Middle frontal gyrus (tissue), 1 donor: ENCODE data around the gene CDH5.
"Not testable (repeated sequence)": the region's sequence is repeated elsewhere in the genome, so short reads cannot be mapped to it uniquely, and the experiment has no call there.

ENCODE experiments used
- DNase-seq: peaks from one replicate; pipeline ENCODE4 v3.0.0-alpha.2; 2015; ENCODE audit warnings: low spot score; ENCODE audit errors: extremely low spot score

The CDH5 gene

GRCh38 chr16:66366433-66367299 is at the start of gene CDH5:
Gene CDH5, plus strand, starts transcription at chr16:66366691. Its CDS starts 12,647 bp downstream, at chr16:66379338.
- DNase-seq: no peak

DNA sequence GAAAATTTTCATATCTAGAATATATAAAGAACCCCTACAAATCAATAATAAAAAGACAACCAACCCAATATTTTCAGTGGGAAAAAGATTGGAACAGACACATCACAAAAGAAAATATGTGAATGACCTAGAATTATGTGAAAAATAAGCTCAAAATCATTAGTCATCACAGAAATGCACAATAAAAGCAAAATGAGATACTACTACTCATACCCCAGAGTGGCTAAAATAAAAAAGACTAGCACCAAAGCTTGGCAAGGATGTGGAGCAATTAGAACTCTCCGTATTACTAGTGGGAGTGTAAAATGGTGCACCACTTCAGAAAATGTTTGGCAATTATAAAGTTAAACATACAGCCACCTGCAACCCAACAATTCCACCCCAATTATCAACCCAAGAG is 48.0 kb upstream of the CDH5 start:
- DNase-seq: no peak

DNA sequence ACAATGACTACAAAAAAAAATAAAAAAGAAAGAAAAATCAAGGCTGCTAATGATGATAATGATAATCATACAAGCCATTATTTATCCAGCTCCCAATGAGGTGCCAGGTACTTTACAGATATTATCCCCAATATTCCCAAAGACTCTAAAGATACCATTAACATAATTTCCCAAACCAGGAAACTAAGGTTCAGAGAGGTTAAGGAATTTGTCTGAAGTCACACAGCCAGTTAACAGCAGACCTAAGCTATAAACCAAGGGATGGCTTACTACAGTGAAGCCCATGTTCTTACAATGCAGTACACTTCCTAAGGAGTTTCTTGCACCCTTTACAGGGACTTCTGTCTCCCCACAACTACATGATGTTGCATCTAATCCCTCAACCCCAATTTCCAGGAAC is 45.7 kb upstream of the CDH5 start:
- DNase-seq: no peak

- no peak for DNase-seq
Observed at GRCh38 chr16:66322174-66322573, 44.3 kb upstream of the CDH5 start.

GRCh38 chr16:66324815-66325515 is 41.5 kb upstream of the CDH5 start:
- peak; percentile 16 for DNase-seq

DNA sequence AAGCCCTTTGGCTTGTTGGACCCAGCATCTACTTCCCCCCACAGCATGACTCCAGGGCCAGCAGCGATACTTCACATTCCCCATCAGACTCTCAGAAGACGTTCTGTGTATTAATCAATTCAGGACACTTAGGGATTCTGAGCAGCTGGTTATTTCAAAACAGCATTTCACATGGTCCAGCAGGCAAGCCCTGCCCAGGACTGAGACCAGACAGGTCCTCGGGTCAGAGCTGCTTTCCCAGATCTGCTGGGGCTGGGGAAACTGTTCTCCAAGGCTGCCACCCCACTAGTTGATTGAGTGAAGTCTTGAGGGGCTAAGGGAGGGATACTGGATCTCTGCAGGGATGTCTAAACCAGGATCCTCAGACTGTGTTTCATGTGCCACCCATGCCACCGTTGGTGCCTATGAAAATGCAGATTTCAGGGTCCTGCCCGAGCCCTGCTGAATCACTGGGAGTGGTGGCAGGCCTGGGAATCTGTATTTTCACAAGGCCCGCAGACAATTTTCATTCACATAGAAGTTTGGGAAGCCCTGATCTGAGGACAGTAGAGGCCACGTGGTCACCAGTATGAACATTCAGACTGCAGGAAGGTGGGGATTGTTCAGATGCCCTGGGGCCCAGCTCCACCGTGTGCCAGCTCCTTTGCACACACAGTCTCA is 40.6 kb upstream of the CDH5 start:
- no peak for DNase-seq

GRCh38 chr16:66326991-66327513 is 39.4 kb upstream of the CDH5 start:
- no peak for DNase-seq

- no peak for DNase-seq
Observed at GRCh38 chr16:66328282-66328681, 38.2 kb upstream of the CDH5 start.

- not testable (repeated sequence) for DNase-seq
Observed at GRCh38 chr16:66331464-66331863, 35.0 kb upstream of the CDH5 start.

- no peak for DNase-seq
Observed at GRCh38 chr16:66332634-66333610, 33.6 kb upstream of the CDH5 start.

- DNase-seq: no peak
Observed at GRCh38 chr16:66334853-66335574, 31.5 kb upstream of the CDH5 start.

GRCh38 chr16:66335704-66336329 is 30.7 kb upstream of the CDH5 start:
- peak; percentile 44 for DNase-seq

DNA sequence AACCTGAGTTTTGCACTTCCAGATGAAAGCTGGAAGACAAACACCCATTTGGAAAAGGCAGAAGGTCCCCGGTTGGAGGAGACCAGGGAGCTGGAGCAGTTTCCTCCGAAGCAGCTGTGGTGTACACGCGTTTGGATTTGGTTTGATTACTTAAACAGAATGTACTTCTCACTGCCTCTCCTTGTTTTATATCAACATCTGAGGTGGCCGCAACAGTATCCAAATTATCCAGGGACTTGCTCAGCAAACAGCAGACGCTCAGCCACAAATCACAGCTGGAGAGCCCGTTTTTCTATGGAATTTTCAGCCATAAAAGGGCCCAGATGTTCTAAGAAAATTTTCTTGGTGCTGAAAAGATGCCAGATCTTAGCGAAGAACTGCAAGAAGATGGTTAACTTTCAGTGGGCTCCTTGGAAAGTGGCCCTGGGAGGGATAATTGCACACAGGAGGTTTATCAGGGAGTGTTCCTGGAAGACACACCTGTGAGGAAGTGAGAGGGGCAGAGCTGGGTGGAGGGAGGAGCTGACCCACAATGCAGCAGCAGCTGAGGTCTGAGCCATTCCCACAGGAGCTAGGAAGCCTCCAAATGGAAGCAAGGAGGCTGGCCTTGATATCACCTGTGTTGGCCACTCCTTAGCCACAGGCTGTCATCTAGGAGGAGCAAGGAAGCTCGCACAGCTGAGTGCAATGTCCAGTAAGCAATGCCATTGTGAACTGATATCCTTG is 28.9 kb upstream of the CDH5 start:
- DNase-seq: no peak

DNA sequence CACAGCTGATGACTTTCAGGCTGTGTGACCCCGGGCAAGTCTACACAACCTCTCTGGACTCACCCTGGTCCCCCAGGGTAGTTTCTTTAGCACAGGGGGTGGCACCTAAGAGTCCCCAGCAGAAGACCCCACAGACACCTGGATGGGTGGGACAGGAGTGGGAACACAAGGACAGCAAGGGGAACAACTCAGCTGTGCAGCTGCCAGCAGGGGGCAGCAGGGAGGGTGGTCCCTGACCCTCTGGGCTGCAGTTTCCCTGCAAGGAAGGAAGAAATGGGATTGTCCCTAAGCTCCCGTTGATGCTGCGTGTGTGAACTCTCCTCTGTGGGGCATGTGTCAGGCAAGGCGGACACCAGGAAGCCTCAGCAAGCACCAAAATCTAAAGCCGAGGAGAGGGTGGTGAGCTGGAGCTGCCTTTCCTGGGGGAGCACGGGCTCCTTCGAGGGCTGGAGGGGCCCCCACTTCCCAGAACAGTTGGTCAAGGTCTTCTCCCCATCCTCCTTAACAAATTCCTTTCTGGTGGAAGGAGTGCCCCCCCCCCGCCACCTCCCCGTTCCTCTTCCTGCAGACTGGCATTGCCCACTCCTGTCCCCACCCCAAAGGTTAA is 24.1 kb upstream of the CDH5 start:
- no peak for DNase-seq

DNA sequence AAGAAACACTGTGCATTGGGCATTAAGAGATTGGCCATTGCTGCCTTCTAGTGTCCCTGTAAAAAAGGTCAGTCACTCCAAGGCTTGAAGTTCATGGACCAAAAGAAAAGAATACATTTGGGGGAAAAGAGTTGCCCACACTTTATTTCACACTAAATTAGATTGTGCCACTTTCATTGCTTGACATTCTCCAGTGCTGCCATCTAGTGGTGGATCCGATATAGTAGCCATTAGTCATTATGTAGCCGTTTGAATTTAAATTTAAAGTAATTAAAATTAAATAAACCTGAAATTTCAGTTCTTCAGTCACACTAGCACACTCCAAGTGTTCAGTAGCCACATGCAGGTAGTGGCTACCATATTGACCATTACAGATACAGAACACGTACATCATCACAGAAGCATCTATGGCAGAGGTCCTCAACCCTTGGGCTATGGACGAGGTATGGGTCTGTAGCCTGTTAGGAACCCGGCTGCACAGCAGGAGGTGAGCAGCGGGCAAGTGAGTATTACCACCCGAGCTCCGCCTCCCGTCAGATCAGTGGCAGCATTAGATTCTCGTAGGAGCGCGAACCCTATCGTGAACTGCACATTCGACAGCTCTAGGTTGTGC is 21.9 kb upstream of the CDH5 start:
- DNase-seq: no peak

DNA sequence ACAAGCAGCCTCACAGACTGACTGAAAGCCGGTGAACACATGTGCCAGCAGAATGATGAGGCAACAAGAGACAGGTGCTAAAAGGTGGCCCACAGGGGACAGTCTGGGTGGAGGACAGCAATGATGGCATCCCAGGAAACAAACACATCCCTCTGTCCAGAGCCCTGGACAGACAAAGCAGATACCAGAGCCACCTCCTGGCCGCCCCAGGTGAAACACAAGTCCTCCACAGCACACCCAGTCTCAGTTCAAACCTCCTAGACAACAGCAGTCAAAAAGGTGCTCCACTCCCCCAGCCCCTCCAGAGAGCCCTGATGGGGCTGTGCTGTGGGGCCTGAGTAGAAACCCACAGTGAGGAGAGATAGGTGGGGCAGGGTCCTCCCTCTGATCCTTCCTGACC is 20.3 kb upstream of the CDH5 start:
- DNase-seq: no peak

GRCh38 chr16:66352304-66352703 is 14.2 kb upstream of the CDH5 start:
- no peak for DNase-seq

DNA sequence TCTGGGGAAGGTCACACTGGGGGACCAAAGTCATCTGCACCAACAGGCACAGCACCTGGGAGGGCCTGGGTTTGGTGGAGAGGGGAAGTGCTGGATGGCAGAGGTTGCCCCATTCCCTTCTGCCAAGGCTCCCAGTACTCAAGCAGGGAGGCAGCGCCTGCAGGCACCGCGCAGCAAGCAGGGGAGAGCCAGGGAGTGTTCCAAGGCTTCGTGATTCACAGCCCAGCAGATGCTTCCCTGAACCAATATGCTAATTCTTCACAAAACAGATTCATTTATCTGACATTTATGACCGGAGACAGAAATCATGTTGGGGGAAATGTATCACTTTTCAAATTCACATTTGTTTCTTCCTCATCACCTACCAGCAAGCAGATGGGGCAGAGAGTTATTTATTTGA is 13.4 kb upstream of the CDH5 start:
- no peak for DNase-seq
